Muscle of back (tissue), 11 donors: ENCODE results near the gene VCAM1. TPM values are rescaled to one million over a fixed set of nuclear protein-coding genes. Genes with fewer than 3 reads are reported as not detected.
"Not testable (repeated sequence)": the region's sequence is repeated elsewhere in the genome, so short reads cannot be mapped to it uniquely, and the experiment has no call there.

Experiments used
- DNase-seq, 3 donors: peaks; one replicate each; pipeline versions ENCODE4 v3.0.0 to v3.0.0-alpha.2; 2013
- polyA plus RNA-seq, 10 donors: library from polyadenylated mRNA; unstranded; fragments of 120-200 nt; gene quantifications; one replicate each; pipeline ENCODE4 v1.2.1, GENCODE V29; 2013; ENCODE audit not compliant: insufficient read length in 10 of 10

VCAM1 gene
- polyA plus RNA-seq, 10 donors: 11.8 to 19.6 (median 15.2) TPM

DNA sequence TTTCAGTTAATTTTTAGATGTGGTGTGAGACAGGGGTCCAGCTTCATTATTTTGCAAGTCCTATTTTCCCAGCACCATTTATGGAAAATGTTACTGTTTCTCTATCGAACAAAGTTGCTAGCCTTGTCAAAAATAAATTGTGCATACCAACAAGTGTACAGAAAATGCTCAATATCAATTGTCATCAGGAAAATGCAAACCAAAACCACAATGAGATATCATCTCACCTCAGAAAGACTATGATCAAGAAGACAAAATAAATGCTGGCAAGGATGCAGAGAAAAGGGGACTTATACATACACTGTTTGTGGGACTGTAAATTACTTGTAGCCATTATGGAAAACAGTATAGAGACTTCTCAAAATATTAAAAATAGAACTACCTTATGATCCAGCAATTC, 54.8 kb downstream of the VCAM1 start:
- no peak for DNase-seq

DNA sequence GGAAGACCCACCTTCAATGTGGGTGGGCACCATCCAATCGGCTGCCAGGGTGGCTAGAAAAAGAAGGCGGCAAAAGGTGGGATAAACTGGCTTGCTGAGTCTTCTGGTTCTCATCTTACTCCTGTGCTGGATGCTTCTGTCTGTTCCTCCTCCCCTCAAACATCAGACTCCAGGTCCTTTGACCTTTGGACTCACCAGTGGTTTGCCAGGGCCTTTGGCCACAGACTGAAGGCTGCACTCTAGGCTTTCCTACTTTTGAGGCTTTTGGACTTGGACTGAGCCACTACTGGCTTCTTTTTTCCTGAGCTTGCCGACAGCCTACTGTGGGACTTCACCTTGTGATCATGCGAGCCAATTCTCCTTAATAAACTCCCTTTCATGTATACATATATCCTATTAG, 55.9 kb downstream of the VCAM1 start:
- no peak for DNase-seq

GRCh38 chr1:100778748-100779147, 59.2 kb downstream of the VCAM1 start:
- no peak for DNase-seq

GRCh38 chr1:100780814-100781213, 61.3 kb downstream of the VCAM1 start:
- DNase-seq: no peak

- DNase-seq: not testable (repeated sequence)
Measured at GRCh38 chr1:100781728-100782127, 62.2 kb downstream of the VCAM1 start.

- DNase-seq: no peak
Measured at GRCh38 chr1:100782473-100783039, 63.0 kb downstream of the VCAM1 start.

DNA sequence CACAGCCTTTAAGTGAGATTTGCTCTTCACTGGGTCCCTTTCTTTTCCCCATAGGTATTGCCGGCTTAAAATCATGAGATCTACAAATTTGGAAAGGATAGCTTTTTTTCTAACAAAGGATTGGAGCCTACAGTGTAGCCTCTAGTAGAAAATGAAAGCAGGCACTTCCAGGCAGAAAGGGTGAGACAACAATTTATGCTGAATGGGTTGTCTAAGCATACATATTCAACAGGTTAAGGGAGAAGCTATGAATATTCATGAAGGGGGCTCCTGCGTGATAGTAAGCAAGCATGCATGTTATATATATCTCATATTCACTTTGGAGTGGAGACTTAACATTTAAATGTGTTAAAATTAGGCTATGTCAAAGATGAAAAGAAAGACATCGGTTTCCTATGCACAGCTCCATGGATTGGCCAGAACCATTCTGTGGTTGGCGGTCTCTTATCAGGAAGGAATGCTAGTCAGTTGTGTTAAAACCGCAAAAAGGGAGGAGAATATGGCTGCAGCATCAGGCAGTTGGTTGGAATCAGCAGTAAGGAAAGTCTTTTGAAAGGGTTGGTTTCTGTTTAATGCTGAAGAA, 66.0 kb downstream of the VCAM1 start:
- DNase-seq: peak in 1 of 3 donors; percentile 16

DNA sequence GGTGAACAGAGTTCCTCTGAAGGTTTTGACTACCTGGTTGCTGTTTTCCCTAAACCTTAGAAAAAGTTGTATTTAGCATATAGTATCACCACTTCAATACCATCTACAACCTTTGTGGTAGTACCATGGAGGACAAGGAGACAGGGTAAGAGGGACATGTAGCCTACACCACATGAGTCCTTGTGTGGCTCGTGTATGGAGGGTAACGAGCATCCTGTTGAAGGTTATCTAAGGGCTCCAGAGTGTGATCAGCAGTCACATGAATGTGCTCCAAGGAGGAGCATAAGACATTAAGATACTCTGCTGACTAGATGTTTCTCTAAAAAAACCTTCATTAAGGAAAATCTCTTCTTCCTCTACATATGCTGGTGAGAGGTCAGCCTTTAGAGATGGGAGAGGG, 67.3 kb downstream of the VCAM1 start:
- DNase-seq: no peak

Other genes with a start within 250 kb of the VCAM1 start
- under 1 TPM; 0.06 to 0.27 (median 0.15) TPM for gene GPR88, start 181.6 kb upstream of the VCAM1 start, polyA plus RNA-seq
- 10 to 100 TPM; 32.4 to 45.5 (median 37.7) TPM for gene EXTL2, start 175.1 kb downstream of the VCAM1 start, polyA plus RNA-seq
- 10 to 100 TPM in 6 of 10 donors, 1 to 10 TPM in 4; 9.1 to 14.9 (median 10.6) TPM for gene SLC30A7, start 176.3 kb downstream of the VCAM1 start, polyA plus RNA-seq